ENCODE results near the gene FGFR3.

FGFR3 gene

DNA sequence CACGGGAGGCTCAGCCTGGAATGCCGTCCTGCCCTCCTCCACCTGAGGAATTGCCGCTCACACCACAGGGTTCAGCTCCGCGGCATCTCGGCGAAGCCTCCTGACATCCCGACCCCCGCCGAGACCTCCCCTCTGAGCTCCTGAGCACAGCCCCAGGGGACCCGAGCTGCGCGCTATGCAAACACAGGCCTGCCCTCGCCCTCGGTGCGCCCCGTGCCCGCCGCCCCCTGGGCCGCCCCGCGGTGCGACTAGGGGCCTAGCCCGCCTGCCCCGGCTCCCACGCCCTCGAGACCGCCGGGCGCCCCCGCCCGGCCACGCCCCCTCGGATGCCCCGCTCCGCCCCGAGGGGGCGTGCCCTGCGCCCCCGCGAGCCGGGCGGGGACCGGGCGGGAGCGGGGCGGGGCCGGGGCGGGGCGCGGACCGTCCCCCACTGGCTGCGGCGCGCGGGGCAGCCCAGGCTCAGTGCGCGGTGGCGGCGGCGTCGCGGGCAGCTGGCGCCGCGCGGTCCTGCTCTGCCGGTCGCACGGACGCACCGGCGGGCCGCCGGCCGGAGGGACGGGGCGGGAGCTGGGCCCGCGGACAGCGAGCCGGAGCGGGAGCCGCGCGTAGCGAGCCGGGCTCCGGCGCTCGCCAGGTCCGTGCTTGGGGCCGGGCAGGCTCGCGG, at the start of gene FGFR3:
FGFR3 (plus strand) TSS at position 462 of the 664 bp plus-strand sequence. CDS start 642 bp downstream, outside the sequence.
- no peak for DNase-seq

DNA sequence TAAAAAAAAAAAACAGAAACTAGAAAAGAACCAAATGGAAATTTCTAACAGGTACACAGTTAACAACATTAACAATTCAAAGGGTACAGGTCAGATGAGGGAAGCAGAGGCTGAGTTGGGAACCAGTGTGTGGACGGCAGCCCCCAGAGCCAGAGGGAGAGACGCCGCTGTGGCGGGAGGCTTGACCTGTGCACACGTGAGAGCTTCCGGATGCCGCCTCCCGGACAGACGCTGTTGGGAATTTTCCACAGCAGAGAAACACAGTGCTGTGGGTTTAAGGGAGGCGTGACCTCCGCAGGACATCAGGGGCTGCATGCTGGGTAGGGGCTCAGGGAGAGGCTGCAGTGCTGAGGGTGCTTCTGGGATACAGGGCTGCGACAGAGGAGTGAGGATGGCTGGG, 49.5 kb upstream of the FGFR3 start:
- DNase-seq: no peak

DNA sequence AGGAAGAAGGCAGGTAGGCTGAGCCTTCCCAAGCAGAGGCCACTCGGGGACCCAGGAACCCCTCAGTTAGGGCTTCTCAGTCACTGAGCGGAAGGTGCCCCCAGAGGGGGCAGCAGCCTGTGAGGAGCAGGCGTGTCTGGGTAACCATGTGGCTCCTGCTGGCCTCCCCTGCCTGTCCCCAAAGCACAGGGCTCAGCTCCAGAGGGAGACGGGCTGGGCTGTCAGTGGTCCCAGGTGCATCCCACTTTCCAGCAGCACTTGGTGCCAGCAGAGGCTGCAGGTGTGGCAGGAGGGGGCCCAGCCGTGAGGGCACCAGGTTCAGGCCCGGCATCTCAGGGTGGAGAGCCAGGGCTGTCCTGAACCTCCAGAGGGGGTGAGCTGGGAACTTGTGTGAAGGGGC, 49.1 kb upstream of the FGFR3 start:
- DNase-seq: no peak

DNA sequence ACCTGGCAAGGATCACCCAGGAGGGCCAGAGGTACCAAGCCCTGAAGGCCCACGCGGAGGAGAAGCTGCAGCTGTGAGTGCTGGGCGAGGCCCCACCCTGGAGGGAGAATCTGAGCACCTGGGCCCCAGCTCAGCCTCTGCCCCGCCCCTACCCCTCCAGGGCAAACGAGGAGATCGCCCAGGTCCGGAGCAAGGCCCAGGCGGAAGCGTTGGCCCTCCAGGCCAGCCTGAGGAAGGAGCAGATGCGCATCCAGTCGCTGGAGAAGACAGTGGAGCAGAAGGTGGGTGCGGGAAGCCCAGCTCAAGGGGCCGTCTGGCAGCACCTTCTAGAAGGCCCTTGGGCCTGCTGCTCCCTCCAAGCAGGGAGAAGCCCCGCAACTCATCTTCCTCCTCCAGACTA, 48.5 kb upstream of the FGFR3 start:
- no peak for DNase-seq

DNA sequence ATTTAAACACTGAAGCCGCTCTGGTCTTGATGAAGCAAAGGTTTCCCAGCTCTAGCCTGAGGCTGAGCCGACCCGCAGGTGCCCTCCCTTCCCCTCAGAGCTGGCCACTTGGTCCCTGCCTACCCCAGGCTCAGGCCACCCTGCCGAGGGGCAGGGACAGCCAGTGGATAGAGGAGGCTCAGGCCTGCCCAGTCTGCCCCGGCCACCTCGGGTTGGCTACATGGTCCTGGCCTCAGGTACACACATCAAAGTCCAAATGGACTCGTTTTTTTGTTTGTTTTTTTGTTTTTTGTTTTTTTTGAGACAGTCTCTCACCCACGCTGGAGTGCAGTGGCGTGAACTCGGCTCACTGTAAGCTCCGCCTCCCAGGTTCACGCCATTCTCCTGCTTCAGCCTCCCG, 47.9 kb upstream of the FGFR3 start:
- no peak for DNase-seq

DNA sequence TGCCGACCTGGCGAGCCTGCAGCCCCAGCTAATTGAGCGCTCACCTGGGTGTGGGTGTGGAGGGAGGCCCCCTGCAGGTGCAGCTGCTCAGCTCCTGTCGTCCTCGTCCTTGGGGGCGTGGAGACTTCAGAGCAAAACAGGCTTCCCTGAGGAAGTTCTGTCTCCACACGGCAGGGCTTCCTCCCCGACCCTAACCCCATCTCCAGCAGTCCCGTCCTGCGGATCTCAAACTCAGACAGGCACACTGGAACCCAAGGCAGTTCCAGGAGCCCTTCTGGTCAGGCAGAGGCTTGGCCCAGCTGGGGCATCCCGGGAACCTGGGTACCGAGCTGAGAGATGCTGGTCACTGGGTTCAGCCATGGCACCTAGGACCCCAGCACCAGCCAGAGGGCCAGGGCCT, 47.4 kb upstream of the FGFR3 start:
- no peak for DNase-seq

DNA sequence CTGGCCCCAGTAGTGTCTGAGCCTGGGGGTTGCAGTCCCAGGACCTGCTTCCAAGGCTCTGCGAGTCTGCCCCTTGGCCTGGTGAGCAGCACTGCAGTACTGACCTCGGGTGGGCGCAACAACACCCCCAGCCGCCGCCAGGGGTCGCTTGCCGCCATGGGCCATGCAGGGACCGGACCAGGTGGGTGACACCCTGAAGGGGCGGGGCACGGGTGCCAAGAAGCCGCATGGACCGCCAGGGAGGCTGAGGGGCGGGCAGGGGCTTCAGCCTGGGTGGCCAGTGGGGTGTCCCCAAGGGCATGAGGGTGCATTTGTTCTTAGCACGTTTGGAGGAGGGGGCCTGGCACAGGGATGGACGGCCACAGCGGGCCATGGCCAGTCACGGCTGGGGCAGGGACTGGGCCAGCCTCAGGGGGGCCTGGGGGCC, 46.8 kb upstream of the FGFR3 start:
- no peak for DNase-seq

DNA sequence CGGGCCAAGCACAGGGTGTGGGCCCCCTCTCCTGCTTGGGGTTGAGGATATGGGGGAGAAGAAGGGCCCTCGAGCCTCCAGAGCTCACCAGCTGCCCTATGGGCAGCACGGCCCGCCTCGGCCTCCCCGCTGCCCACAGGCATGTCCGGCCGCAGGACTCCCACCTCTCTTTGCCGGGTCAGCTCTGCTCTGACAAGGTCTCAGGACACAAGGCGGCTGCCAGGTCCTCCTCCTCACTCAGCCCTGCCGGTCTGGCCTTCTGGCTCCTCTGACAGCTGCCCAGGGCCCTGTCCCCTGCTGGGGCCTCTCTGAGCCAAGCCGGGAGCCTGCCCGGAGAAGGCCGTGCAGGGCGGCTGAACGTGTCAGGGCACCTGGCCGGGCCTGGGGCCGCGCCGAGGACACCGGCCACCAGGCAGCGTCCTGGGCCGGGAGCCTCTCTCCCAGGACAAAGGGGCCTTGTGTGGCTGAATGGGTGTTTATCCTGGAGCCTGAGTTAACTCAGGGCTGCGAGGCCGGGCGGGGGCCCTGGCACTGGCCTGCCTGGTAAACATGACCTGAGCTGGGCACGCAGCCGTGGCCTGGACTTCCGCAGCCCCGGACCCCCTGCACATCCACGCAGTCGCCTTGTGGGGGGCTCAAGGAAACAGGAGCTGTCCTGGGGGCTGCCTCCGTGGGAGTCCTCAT, 46.0 kb upstream of the FGFR3 start:
- DNase-seq: no peak

DNA sequence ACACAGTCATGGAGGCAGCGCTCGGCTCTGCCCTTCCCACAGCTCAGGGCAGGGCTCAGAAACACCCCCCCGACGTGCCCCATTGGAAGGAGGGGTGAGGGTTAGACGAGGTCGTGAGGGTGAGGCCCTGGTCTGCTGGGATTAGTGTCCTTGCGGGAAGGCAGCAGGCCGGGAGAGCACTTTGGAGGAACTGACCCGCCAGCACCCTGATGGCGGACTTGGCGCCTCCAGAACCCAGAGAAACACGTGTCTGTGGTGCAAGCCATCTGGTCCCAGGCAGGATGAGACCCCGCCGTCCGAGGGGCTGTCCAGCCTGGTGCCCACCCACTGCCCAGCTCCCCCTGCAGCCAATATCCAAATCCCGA, 45.5 kb upstream of the FGFR3 start:
- DNase-seq: no peak

DNA sequence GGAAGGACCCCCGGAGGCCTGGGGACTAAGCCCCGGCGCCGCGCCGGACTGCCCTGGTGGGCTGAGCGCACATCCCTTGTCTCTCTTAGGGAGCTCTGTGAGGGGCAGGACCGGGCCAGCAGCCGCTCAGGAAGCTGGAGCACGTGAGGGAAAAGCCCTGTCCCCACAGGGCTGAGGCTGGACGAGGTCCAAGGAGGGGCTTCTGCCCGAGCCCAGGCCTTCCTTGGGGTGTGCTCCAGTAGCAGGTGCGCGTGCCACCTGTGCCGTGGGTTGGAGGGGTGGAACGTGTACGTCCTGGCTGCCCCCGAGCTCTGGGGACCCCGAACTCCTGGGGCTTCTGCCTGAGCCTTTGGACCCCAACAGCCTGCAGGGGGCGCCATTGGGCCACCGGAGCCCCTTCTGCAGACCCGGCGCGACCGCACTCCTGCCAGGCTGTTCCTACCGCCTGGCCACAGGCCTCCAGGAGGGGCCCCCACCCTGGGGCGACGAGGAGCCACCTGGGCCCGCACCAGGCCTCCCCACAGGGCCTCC, 44.6 kb upstream of the FGFR3 start:
- DNase-seq: no peak

DNA sequence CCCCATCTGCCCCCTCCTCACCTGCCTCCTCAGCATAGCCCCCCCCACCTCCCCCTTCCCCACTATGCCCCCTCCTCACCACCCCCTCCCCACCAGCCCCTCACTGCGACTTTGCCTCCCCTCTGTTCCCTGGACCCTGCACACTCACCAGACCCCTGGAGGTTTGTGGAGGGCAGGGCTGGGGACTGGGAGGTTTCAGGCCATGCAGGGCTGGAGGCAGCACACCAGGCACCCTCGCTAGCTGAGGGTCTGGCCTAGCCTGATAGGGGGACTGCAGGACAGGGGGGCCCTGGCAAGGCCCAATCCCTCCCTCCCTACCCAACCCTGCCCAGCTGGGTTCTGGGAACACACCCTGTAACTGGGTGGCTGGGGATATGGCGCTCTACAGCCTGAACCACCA, 43.7 kb upstream of the FGFR3 start:
- no peak for DNase-seq

DNA sequence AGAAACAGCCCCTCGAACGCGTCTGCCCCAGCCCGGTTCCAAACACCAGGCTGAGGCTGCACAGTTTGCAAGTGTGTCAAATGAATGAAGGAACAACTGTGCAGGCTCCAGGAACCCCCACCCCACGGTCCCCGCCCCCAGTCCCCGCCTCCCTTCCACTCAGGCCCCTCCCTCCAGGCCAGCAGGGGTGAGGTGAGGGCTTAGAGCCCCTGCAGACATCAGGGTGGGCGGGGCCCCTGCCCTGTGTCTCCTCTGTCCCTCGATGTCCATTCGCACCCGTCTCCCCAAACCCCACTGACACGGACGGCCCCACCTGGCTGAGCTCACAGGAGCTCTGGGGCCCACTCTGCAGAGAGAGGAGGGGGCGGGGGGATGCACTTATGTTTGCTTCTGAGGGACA, 43.3 kb upstream of the FGFR3 start:
- no peak for DNase-seq

DNA sequence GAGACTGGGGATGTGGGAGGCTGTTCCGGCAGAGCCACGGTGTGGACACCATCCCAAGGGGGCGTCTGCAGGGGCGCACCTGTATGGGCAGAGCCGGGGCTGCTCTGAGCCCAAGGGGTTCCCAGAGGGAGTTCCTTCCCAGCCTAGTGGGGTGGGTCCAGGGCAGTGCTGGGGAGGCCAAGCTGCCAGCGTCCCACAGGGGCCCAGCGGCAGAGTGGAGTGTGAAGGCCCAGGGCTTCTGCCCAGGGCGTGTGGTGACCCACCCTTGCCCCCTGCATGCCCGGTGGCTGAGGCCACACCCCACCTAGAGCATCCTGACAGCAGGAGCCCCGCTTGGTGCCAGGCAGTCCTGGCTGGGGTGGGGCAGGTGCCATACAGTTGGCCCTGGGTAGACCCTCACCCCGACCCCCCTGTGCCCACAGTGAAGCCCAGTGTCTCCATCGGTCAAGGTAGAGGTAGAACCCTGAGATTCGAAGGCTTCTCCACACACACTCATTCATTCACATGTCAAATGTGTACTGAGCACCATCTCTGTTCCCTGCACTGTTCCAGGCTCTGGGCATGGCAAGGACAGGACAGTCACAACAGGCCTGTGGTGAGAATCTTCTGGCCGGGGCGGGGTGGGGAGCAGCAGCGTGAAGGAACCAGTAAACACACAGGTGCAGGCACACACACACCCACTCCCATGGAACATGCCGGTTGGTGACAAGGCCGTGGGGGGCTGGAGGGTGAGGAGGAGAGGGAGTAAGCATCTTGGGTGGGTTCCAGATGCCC, 42.5 kb upstream of the FGFR3 start:
- DNase-seq: no peak

DNA sequence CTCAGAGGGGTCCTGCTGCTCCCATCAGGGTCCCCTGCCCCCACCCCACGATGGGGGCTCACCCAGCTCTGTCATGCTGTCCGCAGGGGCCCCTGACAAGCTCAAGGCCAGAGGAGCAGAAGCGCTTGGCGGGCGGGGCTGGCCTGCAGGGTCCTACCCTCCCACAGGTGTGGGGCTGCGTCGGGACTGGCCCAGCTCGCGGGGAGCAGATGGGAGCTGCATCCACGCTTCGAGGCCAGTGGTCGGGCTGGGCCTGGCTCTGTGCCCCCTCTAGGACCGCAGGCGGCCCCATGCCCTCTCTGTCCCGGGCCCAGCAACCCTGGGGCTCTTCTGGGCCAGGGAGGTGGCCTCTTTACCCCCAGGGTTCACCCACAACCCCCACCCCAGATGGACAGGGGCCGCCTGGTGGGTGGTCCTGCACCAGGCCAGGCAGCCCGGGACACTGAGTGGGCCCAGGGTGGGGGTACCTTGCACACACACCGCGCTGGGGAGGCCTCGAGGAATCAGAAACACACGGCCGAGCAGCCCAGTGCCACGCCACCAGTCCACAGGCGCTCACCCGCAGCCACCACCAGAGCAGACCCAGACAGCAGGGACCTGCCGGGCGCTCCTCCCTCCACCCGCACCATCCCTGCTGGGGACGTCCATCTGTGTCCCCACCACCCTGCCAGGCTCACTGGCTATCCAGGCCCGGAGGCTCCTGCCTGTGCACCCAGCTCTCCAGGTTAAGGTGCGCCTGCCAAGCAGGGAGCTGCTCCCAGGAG, 41.8 kb upstream of the FGFR3 start:
- DNase-seq: no peak

DNA sequence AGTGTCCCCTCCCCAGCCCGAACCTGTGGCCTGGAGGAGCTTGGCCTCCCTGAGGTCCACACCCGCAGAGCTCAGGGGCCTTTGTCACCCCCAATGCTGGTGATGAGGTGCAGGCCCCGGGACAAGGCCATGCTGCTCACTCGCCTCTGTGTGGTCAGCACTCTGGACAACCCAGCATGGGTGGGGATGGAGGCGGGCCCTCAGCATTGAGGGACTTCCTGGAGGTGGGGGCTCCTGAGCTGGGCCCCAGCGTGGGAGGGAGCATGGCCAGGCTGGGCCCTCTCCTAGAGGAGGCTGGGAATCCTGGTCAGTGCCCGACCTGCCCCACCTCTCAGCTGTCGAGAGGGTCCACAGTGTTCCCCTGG, 41.2 kb upstream of the FGFR3 start:
- DNase-seq: no peak

DNA sequence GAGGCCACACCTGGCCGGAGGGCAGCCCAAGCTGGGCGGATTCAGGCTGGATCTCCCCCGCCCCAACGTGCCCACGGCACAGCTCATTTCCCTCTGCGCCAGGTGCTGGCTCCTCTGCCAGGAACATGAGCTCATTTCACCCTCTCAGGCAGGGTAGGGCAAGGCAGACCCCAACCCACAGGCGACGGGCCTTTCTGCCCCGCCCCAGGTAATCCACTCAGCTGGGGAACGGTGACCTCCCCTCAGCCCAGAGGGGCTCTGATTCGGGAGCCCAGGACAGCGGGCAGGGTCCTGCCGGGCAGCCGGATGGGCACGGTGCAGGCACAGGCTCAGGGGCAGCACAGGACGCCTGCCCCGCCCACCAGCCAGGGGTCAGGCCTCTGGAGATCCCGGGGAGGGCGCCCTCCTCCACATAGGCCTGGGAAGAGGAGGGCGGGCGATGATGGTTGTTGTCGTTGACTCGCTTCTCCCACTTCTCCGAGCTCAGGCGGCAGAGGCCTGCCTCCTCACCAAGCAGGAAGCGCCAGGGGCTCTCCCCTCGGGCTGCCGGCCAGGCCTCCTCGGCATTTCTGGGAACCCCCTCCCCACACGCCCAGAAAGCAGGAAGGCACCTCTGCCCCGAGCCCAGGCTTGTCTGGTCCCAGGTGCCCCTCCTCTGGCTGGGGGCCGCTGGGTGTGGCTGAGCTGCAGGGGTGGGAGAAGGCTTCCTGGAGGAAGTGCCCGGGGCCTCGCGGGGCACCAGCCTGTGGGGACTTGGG, 40.6 kb upstream of the FGFR3 start:
- DNase-seq: no peak

DNA sequence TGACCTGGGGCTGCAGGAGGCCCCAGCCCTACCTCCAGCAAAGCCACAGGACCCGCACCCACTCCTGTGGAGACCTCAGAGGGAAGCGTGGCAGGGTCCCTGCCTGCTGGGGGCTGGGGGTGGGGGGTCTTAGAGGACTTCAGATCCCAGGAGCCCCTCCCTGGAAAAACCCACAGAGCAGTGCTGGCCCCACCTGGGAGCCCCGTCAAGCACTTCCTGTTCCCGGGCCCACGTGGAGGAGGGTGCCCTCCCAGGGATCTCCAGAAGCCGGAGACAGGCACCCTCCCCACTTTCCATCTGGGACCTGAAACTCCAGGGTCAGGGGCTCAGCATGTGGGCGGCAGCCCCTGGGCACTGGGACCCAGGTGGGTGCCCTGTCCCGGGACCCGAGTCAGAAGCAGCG, 39.8 kb upstream of the FGFR3 start:
- DNase-seq: no peak

DNA sequence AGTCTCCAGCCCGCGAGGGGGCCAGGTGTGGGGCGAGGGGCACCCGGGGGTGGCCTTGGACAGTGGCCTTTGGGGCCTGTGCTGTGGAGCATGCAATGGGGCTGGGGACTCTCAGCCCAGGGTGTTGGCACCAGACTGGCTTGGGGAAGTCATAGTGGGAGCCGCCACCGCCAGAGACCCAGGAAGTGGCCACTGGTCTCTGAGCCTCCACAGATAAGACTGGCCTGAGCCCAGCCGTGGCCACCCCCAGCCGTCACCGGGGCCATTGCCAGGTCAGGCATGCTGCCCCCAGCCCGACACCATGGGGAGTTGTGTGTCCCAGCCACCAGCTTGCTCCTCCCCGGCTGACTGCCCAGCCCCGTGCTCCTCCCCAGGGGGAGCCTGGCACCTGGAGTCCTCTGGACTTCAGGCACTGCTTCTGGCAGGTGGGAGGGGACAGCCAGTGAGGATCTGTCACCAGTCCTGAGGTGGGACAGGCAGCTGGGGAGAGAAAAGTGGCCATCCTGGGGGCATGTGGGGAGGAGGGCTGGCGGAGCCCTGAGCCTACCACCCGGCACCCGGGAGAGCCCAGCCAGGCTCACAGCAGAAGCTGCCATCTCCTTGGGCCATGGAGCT, 39.3 kb upstream of the FGFR3 start:
- DNase-seq: no peak

DNA sequence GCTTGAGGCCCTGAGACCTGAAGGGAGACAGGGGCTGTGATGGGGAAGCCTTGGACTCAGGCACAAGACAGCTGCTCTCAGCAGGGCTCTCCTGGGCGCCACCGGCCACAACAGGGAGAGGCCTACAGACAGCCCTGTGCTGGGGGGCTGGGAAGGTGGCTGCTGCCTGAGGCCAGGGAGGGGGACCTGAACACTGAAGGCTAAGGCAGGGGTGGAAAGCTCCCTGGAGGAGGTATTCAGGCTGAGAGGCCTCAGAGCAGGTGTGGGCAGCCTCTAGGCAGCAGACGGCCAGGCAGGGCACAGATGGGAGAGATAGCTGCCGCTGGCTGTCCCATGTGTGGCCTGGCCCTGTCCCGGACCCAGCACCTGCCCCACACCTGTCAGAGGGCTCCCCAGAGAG, 38.8 kb upstream of the FGFR3 start:
- DNase-seq: no peak

DNA sequence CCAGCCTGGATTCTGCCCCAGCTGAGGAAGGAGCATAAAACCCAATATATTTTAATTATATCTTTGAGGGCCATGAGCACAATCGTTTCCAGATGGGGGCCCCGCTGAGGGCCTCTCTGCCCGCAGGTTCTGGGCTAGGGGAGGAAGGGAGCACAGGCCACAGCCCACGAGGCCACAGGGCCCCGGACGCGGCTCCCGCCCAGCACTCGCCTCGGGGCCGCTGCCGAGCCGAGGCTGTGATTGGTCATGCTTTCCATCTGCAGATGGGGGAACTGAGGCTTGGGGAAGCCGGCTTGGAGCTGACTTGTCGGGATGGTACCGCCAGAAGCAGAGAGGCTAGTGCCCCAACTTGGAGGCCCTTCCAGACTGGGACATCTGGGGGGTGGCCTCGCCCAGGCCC, 37.8 kb upstream of the FGFR3 start:
- no peak for DNase-seq

DNA sequence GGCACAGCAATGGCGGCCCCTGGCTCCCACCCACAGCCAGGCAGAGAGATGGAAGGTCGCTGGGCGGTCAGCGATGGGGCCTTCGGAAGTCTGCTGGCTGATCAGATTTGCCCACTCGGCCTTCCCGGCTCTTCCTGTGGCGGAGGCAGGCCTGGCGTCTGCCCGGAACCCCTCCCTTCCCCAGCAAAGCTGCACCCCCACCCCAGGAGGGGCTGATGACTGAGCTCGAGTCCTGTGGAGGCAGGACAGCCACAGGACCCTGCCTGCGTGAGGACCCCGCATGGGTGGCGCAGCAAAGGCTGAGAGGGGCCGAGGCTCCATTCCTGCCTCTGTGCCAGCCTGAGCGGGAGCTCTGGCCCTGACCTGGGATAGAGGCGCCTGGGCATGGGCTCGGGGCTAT, 37.0 kb upstream of the FGFR3 start:
- DNase-seq: no peak

Measured in cortex of kidney (tissue), 1 donor.